ENCODE measurements around the gene KDM6A.
"Not testable (repeated sequence)": the region's sequence is repeated elsewhere in the genome, so short reads cannot be mapped to it uniquely, and the experiment has no call there.

The KDM6A gene

DNA sequence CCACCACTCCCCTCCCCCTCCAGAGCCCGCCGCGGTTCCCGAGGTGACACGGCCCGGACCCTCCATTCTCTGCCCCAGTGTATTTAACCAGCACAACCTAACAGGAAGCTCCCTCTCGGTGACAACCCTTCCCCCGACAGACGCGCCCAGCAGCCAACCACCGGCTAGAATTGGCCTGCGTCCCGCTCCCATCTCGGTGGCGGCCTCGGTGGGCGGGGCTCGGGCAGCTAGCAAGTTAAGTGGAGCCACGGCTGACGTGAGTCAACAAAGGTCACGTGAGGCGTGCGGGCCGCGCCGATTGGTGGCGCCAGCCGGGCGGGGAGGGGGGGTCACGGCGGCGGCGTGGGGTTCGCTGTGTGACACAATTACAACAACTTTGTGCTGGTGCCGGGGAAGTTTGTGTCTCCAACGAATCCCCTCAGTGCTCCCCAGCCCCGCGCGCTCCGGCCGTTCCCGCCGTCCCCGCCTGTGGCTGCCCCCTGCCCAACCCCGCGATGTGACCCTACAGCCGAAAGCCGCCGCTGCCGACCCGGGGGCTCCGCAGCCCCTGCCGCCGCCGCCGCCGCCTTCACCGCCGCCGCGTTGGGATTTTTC is at the start of gene KDM6A:
Gene KDM6A (plus strand): TSS at position 368 of the 594 bp plus-strand sequence. CDS start 364 bp downstream, outside the sequence.
- DNase-seq: peak; percentile 94

DNA sequence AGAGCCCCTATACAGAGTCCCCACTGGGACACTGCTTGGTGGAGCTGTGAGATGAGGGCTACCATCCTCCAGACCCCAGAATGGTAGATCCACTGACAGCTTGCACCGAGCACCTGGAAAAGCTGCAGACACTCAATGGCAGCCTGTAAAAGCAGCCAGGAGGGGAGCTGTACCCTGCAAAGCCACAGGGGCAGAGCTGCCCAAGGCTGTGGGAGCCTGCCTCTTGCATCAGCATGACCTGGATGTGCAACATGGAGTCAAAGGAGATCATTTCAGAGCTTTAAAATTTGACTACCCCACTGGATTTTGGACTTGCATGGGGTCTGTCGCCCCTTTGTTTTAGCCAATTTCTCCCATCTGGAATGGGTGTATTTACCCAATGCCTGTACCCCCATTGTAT is 49.8 kb upstream of the KDM6A start:
- not testable (repeated sequence) for DNase-seq

DNA sequence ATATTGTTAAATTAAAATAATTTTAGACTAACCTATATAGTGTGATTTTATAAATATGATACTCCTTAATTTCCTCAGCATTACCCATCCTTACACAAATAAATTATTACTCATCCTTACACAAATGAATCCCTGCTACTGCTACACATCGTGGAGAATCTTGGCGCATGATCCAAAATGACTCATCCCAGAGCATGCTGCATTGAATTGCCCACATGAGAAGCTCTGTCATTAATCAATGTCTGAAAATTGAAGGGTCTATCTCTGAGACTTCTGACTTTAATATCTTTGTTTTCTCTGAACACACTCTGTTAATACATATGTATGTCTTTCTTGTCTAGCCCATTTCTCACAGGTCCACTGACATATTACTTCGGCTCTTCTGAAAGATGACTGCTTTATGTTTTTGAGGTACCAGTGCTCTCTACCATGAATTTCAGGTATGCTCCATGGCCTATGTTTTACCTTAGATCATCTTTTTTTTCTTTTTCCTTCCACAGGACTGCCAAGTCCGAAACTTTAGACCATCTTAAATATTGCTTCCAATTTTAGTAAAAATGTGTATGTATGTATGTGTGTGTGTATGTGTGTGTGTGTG is 44.9 kb upstream of the KDM6A start:
- no peak for DNase-seq

DNA sequence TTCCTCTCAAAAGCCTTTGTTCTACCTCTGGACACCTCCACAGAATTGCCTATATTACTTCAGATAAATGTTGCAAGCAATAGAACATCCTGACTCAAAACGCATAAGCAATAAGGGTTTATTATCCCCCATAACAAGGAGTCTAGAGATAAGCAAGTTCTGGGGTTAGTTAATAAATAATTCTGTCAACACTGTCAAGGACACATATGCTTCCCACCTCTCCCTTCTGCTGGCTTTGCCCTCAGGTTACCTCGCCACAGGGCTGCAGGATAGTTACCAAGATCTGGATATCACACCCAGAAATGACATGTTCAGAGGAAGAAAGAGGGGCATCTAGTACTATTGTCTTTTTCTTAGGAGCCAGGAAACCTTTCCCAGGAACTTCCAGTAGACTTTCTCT is 43.2 kb upstream of the KDM6A start:
- no peak for DNase-seq

DNA sequence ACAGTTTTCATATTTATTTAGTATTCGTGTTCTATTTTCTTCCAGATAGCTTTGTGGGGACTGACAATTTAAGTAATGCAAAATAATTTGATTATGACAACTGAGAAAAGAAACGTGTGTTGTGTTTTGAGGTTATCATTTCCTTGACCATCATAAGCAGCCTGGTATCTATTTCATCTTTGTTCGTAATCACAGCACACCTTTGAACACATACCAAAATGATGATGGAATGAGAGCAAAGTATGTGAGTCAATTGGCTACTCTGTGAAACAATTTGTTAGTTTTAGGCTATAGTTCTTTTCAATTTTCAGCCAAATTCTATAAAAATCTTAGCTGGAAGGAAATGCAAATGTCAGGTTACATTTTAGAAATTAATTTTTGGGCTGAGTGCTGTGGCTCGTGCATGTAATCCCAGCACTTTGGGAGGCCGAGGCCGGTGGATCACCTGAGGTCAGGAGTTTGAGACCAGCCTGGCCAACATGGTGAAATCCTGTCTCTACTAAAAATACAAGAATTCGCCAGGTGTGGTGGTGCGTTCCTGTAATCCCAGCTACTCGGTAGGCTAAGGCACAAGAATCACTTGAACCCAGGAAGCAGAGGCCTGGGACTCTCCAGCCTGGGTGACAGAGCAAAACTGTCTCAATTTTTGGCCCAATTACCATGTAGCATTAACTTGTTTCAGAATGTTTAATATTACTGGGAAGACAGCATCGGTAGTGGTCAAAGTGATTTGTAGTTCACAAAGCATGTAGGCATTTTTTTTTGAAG is 30.3 kb upstream of the KDM6A start:
- DNase-seq: no peak

DNA sequence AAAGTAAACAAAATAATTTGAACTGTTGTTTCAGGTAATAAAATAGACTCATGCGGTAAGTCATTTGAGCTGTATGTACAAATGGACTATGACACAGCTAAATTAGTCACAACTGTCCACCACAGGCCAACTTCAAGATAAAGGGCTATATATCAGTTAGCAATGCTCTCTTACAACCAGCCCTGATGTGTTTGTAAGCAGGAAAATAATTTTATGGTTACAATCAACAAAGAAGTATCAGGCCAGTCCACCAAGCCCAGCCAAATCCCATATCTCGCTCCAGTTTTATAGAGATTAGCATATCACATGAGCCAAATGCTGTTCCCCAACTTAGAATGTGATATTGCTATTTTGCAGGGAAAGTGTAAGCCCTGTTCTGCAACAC is 29.7 kb upstream of the KDM6A start:
- DNase-seq: no peak

DNA sequence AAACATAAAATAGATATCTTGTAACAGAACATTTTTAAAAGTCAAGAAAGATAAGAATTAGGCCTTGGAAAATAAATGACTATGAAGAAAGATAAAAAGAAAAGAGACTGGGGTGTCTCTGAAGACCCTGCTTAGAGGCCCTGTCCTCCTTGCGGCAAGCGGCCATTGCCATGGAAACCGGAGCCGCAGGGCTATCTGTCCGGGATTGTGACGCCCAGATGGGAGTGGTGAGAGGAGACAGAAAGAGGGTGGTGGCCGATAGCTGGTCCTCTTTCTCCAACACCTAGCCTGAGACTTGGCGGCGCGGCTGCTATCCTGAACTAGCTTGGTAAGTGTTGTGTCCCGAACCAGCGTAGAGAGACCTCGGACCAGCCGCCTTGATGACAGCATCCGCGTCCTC is 29.2 kb upstream of the KDM6A start, which contains the start of gene DUSP21:
Gene DUSP21 (plus strand): TSS at position 269 of the 400 bp plus-strand sequence. CDS start 112 bp downstream, at position 381.
- no peak for DNase-seq

DNA sequence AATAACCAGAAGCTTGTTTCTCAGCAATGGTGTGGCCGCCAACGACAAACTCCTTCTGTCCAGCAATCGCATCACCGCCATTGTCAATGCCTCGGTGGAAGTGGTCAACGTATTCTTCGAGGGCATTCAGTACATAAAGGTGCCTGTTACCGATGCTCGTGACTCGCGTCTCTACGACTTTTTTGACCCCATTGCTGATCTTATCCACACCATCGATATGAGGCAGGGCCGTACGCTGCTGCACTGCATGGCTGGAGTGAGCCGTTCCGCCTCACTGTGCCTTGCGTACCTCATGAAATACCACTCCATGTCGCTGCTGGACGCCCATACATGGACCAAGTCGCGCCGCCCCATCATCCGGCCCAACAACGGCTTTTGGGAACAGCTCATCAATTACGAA is 28.8 kb upstream of the KDM6A start:
- no peak for DNase-seq

DNA sequence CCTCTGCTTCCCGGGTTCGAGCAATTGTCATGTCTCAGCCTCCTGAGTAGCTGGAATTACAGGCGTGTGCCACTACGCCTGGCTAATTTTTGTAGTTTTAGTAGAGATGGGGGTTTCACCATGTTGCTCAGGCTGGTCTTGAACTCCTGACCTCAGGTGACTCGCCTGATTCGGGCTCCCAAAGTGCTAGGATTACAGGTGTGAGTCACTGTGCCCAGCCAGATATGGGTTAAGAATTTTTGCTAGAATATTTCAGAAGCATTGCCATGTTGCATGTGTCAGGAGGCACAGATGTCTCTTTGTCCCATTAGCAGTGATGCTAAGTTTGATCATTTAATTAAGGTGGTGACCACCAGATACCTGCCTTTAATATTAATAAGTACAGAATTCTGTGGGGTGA is 22.1 kb upstream of the KDM6A start:
- DNase-seq: not testable (repeated sequence)

DNA sequence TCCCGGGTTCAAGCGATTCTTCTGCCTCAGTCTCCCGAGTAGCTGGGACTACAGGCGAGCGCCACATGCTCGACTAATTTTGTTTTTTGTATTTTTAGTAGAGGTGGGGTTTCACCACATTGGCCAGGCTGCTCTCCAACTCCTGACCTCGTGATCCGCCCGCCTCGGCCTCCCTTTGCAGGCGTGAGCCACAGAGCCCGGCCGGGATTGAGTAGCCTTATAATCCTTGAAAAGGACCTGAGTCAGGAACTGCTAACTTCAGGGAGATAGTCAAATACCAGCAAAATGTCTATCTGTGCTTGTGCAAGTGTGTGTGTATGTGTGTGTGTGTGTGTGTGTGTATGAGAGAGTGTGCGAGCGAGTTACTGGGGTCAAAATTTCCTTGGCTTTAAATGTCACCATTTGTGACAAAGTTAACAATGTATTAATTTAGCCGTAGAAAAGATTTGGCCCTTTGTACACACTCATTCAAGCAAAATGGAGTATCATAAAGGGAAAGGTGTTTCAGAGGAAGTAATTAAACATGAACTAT is 1.8 kb upstream of the KDM6A start:
- DNase-seq: no peak

DNA sequence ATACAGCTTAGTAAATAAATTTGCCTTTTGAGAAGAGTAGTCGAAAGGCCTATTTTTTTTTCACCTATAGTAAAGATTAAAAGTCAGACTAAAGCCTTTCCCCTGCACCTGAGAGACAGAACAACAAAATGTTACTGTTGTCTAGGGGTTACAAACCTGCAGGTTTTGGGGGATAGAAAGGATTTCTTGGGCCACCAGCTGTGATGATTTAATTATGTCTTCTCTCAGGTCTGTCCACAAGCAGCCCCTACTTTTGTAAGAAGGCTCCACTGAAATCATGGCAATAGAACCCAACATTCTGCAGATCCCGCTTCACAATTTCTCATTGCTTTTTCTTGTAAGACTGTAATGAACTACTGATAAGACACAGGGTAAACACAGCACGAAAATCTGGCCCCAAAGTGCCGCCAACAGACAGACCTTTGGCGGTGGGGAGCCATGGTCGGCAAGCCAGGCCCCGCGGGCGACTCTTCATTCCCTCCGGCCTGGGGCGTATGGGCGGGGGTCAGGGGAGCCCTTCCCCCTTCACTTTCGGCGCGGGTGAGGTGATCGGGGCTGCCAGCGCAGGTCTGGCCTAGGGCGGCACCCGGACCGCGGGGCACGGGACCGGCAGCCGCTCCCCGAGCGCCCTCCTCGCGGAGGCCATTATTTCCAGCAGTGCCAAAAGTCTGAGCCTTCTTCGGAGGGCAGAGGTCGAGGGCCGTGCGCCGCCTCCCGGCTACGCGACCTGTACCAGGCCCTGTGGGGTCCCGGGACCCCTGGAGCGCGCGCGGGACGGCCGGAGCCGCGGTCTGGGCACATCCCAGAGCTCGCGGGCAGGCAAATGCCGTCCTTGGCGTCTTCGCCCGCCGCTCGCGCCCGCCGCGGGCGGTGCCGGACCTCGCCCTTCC is 812 bp upstream of the KDM6A start:
- DNase-seq: peak; percentile 28

DNA sequence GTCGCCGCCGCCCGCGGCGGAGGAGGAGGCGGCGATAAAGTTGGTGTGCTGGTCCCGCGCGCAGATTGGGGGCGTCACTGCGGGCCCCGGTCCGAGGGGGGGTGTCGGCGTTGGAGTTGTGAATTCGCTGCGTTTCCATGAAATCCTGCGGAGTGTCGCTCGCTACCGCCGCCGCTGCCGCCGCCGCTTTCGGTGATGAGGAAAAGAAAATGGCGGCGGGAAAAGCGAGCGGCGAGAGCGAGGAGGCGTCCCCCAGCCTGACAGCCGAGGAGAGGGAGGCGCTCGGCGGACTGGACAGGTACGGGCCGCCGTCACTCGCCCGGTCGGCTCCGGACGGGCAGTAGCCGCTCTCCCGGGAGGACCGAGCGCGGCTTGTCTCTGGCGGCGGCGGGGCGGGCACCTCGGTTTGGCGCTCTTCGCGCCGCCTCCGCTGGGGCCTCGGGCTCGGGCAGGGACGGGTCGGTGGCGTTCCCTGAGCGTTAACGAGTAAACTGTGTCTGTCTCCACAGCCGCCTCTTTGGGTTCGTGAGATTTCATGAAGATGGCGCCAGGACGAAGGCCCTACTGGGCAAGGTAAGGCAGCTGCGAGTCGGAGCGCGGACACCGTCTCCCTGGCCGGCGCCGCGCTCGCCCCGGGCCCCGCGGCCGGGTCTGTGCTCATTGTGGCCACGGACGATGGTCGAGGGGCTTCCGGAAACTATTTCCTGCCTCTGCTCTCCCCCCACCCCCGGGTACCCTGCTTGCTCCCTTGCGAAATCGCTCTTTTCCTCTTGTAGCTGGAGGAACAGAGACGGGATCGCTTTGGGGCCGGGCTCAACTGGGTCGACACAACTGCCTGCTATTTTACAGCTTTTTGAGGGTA is 658 bp downstream of the KDM6A start:
- DNase-seq: peak; percentile 50

DNA sequence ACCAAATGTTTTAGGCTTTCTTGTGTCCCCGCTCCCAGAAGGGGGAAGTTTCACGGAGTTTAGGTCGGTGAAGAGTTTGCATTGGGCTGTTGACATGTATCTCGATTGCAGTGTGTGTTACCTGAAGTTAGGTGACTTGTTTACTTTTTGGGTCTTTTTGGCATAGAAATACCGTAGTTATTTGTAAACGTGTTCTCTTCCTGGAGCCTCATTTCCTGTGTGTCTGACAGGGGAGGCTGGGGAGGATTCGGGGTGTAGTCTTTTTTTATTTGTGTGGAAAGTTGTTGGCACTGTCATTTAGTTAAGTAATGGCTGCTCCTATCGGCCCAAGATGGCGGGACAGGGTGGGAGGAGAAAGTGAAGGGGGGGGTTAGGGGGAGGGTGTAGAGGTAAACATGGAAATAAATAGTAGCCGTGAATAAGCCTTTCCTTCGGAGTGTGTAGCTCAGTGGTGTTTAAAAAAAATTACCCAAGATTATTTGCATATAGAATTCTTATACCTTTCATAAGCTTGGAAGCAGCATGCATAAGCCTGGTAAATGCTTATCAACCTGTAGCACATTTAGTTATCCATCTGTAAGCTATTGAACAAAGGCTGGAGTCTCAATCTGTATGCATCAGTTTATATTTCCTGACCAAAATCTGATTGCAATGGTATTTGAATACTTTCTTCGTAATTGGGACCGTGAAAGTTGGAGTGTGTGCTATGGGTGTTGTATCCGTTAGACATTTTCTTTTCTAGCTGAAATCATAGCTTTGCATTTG is 1.6 kb downstream of the KDM6A start:
- peak; percentile 42 for DNase-seq

DNA sequence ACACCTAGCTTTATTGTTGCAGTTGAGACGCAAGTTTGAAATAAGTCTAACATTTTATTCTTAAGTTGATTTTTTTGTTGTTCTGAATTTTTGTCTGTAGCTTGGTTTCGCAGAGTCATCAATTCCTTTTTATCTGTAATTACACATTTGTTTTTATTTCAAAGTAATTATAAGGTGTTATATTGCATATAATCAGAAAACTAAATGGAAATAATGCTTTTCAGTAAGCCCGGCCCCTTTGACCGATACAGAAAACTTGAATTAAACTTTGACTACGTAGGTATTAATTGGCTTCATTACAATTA is 2.1 kb downstream of the KDM6A start:
- no peak for DNase-seq

DNA sequence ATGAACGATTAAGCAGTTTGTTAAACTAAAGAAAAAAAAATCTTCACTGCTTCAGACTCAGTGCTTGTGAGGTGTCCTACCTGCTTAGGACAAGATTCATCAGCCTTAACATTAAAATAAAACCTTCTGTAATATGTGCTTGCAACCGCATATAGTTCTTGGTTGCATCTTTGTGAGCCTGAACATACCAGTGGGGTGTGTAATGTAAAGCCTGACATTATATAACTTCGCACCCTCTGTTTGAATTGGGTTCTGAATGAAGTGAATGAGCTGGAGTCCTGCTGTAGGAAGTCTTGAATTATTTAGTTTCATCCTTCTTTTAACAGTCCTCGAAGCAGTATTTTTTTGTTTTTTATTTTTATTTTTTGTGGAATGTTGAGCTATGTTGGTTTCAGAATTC is 3.1 kb downstream of the KDM6A start:
- DNase-seq: no peak

DNA sequence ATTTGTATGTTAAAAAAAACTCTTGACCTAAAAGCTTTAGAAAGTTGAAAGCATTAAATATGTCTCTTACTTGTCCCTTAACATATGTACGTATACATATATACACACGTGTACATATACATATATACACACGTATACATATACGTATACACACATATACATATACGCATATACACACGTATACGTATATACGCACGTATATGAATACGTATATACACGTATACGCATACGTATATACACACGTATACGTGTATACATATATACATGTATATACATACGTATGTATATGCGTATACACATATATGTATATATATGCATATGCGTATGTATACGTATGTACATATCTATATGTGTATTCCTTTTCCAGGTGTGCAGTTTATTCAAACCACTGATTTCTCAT is 3.8 kb downstream of the KDM6A start:
- DNase-seq: no peak

DNA sequence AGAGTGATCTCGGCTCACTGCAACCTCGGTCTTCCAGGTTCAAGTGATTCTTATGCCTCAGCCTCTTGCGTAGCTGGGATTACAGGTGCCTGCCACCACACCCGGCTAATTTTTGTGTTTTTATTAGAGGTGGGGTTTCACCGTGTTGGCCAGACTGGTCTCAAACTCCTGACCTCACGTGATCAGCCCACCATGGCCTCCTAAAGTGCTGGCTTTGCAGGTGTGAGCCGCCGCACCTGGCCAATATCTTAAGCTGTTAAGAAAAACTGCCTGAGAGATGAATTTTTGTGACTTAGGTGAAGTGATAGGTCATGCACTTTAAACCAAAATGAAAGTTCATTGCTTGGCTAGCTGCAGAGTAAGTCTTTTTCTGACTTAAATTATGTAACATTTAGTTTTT is 5.8 kb downstream of the KDM6A start:
- no peak for DNase-seq

DNA sequence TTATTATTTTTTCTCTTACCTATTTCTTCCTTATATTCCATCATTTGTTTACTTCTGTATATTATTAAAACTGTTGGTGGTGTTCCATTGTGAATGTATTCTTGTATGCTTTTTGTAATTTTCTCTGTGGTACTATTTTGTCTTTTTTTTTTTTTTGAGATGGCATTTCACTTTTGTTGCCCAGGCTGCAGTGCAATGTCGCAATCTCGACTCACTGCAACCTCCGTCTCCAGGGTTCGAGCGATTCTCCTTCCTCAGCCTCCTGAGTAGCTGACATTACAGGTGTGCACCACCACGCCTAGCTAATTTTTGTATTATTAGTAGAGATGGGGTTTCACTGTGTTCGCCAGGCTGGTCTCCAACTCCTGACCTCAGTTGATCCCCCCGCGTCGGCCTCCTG is 8.6 kb downstream of the KDM6A start:
- no peak for DNase-seq

DNA sequence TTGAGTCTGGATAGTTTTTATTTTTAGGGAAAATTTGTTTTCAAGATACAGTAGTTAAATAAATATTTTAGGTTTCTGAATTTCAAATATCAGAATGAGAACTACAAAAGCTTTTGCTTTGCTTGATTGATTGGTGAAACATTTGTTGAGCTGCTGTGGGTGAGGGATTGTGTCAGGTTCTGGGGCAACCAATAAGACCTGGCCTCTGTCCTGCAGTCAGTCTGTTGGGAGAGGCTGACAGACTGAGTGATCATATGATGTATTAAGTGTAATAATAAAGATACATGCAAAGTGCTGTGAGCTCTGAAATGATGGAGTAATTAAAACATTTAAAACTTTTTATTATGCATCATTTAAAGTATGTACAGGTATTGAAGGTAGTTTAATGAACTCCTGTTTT is 9.6 kb downstream of the KDM6A start:
- no peak for DNase-seq

DNA sequence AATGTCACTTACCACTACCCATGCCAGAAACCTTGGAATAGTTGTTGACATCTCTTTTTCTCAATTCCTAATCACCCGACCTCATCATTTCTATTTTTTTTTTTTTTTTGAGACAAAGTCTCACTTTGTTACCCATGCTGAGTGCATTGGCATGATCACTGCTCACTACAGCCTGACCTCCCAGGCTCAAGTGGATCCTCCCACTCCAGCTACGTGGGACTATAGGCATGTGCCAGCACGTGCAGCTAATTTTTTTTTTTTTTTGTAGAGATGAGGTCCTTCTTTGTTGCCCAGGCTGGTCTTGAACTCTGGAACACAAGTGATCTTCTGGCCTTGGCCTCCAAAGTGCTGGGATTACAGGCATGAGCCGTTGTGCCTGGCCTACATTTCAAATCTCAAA is 12.0 kb downstream of the KDM6A start:
- DNase-seq: no peak

DNA sequence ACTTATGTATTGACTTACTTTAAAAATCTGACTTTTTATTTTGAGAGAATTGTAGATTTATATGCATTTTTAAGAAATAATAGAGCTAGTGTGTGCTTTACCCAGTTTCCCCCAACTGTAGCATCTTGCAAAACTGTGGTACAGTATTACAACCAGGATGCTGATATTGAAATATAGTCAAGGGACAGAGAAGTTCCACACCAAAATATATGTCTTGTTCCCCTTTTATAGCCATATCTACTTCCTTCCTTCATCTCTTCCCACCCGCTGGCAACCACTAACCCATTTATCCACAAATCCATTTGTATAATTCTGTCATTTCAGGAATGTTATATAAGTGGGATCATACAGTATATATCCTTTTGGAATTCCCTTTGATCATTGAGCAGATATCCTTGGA is 16.8 kb downstream of the KDM6A start:
- DNase-seq: no peak

All from stimulated activated naive CD4-positive, alpha-beta T cell treated with Interleukin-2 at 50 U/mL for 16 hours (primary cell).